GM15510 (cell line): ENCODE measurements around the gene YIPF6.

ENCODE experiments used
- POLR2A ChIP-seq: IDR thresholded peaks from 3 replicates; pipeline ENCODE4 v1.6.1; 2011; ENCODE audit warnings: borderline replicate concordance; ENCODE audit not compliant: insufficient read length; ENCODE audit errors: extremely low read depth

The YIPF6 gene, protein sequence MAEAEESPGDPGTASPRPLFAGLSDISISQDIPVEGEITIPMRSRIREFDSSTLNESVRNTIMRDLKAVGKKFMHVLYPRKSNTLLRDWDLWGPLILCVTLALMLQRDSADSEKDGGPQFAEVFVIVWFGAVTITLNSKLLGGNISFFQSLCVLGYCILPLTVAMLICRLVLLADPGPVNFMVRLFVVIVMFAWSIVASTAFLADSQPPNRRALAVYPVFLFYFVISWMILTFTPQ

DNA sequence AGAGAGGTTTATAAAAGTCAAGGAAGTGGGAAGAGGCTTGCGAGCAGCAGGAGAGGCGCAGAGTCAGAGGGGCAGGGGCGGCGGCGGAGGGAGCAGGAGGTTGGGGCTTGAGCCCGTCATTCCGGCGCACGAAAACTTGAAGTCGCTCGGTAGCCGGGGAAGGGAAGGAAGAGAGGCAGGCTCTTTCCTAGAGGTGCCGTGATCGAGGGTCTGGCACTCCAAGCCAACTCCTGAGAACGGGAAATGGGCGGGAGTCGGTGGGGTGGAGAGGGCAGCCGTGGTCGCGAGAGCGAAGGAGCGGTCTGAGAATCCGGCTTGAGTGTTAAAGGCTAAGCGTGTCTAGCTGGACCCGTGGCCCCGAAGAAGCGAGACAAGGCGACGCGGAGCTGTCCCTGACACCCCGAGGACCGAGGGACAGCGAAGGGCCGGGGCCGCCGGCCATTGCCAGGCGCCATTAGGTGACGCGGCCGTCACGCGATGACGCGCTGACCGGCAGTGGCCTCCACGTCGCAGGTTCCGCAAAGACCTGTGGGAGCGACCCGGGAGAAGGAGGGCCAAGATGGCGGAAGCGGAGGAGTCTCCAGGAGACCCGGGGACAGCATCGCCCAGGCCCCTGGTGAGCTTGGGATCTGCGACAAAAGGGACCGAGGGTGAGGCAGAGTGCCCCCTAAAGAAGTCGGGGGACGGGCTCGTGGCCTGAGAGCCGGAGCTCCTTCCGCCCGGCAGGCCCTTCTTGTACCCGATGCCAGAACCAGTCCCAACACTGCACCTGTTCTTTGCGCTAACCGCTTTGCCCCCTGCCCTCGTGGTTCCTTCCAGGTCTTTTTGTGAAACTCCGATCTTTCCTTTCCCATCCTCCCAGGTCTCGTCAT, at the start of gene YIPF6:
TSS of gene YIPF6 (plus strand) at position 544 of the 872 bp plus-strand sequence. CDS start at position 560, 16 bp downstream.
- peak; percentile 92 for TF ChIP-seq POLR2A

DNA sequence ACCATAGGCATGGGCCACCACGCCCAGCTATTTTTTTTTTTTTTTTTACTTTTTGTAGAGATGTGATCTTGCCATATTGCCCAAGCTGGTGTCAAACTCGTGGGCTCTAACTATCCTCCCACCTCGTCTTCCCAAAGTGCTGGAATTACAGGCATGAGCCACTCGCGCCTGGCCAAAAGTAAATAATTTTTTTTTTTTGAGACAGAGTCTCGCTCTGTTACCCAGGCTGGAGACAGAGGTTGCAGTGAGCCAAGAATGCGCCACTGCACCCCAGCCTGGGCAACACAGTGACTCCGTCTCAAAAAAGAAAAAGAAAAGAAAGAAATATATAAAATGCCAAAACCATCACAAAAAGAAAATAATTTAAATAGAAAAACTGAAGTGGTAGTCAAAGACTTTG, 47.1 kb upstream of the YIPF6 start:
- TF ChIP-seq POLR2A, result no peak

DNA sequence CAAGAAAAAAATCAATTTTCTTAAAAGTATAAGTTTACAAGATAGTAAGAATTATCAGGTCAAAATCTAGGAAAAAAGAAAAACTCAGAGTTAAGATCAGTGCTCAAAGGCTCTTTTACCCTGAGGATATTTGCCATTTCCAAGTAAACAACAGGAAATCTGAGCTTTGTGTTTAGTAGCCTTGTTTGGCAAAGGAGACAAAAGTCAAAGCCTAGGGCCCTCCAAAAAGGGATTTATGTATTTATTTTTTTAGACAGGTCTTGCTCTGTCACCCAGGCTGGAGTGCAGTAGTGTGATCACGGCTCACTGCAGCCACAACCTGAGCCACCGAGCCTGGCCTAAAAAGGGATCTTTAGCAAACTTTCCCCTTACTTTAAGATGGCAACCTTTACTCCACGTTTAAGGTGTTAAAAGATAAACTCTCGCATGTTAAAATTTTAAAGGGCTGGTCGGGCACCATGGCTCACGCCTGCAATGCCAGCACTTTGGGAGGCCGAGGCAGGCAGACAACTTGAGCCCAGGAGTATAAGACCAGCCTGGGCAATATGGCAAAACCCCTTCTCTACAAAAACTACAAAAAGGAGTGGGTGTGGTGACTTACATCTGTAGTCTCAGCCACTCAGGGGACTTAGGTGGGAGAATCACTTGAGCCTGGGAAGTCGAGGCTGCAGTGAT, 44.2 kb upstream of the YIPF6 start:
- TF ChIP-seq POLR2A, result no peak

DNA sequence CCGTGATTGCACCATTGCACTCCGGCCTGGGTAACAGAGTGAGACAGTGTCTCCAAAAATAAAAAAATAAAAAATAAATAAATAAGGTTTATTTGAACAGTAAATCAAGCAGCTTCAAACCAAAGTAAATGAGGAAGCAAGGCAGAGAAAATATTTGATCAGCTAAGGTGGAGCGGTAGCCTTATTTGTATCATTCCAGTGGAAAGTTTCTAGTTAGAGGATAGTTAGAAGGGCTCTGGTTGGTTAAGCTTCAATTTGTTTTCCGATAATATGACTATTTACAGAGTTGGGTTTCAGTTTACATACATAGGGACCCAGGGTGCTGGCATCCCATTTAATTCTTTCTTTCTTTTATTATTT, 43.7 kb upstream of the YIPF6 start:
- no peak for TF ChIP-seq POLR2A

DNA sequence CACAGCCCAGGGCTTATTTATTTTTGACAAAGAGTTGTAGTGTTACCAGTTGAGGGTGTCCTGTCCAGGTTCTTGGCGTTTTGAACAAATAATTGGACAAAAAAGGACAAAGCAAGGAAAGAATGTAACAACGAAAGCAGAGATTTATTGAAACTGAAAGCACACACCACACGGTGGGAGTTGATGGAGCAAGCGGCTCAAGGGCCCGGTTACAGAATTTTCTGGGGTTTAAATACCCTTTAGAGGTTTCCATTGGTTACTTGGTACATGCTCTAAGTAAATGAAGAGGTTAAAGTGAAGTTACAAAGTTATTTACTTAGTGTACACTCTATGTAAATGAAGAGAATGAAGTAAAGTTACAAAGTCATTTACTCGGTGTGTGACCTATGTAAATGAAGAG, 37.8 kb upstream of the YIPF6 start:
- TF ChIP-seq POLR2A, result no peak

DNA sequence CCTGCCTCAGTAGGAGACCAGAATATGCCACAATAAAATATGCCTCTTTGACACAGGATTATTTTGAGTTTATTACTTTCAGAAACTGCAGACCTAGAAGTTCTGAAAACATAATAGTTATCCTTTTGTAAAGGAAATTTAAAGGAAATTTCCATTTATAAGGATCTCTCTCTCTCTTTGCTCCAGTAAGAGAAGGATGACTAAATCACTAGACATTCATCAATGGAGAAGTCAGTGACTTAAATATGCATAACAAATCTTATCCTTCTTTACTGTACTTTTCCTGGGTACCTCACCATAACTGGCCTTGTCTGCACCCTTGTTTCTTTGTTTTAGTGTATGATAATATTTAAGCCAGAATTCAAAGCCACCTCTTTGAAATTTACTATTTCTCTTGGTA, 37.3 kb upstream of the YIPF6 start:
- TF ChIP-seq POLR2A, result no peak

DNA sequence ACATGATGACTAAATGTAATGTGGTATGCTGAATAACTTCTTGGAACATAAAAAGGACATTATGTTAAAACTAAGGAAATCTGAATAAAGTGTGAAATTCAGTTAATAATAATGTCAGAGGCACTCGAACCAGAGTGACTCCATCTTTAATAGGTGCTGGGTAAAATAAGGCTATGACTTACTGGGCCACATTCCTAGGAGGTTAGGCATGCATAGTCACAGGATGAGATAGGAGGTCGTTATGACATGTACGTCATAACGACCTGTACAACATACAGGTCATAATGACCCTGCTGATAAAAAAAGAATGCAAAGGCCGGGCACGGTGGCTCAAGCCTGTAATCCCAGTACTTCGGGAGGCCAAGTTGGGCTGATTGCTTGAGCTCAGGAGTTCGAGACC, 36.7 kb upstream of the YIPF6 start:
- no peak for TF ChIP-seq POLR2A

DNA sequence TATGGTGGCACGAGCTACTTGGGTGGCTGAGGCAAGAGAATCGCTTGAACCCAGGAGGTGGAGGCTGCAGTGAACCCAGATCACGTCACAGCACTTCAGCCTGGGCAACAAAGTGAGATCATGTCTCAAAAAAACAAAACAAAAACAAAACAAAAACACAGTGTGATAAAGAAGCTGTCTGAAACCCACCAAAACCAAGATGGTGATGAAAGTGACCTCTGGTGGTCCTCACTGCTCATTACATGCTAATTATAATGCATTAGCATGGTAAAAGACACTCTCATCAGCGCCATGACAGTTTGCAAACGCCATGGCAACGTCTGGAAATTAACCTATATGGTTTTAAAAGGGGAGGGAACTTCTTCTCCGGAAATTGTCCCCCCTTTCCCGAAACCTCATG, 36.2 kb upstream of the YIPF6 start:
- no peak for TF ChIP-seq POLR2A

DNA sequence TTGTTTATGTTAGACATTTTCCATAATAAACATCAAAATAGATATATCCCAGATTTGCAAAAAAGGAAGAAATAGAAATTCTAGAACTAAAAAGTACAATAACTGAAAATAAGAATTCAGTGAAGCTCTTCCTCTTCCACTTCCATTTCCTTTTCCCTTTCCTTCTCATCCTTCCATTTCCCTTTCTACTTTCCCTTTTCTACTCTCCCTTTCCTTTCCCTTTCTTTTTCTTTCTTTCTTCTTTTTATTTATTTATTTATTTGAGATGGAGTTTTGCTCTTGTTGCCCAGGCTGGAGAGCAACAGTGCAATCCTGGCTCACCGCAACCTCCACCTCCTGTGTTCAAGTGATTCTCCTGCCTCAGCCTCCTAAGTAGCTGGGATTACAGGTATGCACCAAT, 35.0 kb upstream of the YIPF6 start:
- no peak for TF ChIP-seq POLR2A

DNA sequence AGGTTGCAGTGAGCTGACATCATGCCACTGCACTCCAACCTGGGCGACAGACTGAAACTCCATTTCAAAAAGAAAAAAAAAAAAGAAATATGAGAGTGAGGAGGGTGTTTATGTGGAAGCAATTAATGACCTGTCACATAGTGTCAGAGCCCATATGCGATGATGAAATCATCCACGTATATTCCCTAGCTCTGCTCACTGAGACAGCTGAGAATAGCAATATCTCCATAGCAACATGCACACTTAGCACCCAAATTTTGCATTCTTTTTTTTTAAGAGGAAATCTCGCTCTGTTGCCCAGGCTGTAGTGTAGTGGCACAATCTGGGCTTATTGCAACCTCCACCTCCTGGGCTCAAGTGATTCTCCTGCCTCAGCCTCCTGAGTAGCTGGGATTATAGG, 34.1 kb upstream of the YIPF6 start:
- TF ChIP-seq POLR2A, result no peak

DNA sequence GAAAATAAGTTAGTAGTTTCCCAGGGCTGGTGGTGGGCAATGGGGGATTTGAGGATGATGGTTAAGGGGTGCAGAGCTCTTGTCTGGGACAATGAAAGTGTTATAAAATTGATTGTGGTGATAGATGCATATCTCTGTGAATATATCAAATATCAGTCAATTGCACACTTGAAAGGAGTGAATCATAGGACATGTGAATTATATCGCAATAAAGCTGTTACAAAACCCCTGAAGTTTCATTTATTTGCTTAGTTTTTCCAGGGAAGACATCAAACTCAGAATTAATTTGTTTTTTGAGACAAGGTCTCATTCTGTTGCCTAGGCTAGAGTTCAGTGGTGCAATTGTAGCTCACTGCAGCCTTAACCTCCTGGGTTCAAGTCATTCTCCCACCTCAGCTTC, 17.9 kb upstream of the YIPF6 start:
- TF ChIP-seq POLR2A, result no peak

DNA sequence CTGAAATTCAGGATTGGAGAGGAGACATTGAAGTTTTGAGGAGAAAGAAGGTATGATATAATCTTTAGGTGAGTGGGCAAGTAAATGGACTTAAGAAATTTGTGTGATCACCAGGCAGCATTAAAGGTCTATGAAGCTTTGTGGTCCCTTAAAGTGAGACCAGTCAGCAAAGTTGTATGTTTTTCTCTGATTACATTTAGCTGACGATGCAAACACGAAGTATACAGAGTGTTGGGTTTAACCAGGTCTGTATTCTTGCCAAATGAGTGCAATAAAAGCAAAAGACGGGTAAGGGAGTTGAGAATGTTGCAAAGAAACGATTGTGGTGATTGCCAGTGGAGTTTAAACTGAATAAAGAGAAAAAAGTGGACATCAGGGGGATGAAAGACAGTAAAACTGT, 11.6 kb upstream of the YIPF6 start:
- TF ChIP-seq POLR2A, result no peak

DNA sequence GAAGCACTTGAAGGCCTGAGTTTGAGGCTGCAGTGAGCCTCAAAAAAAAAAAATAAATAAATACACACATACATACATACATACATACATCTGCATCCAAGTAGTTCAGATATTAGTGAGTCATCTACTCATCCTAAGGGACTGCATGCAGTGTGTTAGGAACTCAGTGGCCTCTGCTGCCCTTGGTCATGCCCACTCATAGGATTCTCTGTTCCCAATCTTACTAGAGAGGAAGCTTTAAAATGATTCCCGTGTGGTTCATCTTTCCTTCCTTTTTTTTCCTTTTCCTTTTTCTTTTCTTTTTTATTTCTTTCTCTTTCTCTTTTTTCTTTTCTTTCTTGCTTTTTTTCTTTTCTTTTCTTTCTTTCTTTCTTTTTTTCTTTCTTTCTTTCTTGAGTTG, 10.9 kb upstream of the YIPF6 start:
- no peak for TF ChIP-seq POLR2A

DNA sequence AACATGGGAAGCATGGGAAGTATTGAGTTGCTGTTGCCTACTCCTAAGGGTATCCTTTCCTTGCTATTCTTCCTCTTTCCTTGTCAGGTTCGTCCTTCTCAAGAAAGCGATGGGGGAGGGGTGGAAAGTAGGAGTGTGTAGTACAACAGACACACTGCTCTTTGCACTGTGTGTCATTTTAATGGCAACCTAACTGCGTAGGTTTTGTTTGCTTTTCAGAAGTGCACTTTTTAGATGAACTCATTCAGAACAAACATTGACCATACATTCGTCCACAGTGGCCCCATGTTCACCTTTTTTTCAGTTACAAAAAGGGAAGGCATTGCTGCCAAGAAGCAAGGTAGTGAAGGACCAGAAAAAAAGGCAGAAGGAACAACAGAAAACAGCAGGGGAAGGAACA, 10.2 kb upstream of the YIPF6 start:
- TF ChIP-seq POLR2A, result no peak

DNA sequence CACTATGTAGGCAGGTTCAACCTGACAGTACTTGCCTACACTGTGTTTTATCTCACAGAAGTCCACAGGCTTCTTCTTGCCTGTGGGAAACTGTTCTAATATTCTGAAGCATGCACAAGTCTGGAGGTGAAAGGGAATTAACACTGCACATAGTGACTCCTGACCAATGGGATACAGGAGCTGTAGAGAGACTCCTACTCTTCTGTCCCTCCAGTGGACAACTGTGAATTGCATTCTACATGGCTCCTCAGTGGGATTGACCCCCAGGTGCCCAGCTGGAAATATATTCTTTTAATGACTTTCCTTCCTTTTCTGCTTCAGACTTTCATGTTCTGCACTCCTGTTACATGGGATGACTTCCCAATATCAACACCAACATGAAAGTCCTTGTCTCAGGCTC, 8.2 kb upstream of the YIPF6 start:
- no peak for TF ChIP-seq POLR2A

DNA sequence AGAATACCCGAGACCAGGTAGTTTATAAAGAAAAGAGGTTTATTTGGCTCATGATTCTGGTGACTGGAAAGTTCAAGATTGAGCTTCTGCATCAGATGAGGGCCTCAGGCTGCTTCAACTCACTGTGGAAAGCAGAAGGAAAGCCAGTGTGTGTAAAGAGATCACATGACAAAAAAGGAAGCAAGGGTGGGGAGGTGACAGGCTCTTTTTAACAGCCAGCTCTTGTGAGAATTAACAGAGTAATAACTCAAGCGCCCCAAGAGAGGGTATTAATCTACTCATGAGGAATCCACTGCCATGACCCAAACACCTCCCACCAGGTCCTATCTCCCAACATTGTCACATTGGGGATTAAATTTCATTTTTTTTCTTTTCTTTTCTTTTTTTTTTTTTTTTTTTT, 6.3 kb upstream of the YIPF6 start:
- no peak for TF ChIP-seq POLR2A
